GM12891 (cell line): Measurements from ENCODE around the gene LDLRAD3.

ENCODE experiments used
- POLR2A ChIP-seq: IDR thresholded peaks from 2 replicates; pipeline ENCODE4 v1.6.1; 2011; ENCODE audit warnings: low read depth, low read length, control low read depth
- TAF1 ChIP-seq: IDR thresholded peaks from 2 replicates; pipeline ENCODE4 v1.6.1; 2011; ENCODE audit warnings: low read depth, low read length, control low read depth

DNA sequence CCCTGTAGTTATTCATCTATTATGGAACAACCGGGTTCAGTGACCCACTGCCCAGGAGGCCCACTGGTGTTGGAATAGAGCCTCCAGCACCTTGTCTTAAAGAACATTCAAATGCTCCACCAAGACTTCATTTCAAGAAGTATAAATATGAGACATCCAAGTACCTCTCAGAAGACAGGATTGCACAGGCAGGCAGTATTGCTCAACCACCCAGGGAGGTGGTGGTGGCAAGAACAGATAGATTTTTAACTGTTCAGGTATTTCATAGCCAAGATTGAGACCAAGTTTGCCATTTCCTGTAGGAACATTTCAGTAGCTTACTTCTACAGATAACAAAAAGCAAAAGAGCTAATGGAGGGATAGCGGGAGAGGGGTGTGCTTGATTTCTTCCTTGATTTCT, 266.7 kb downstream of the LDLRAD3 start:
- TF ChIP-seq POLR2A (no peak), TAF1 (no peak)
